Gastroesophageal sphincter (tissue), 4 donors: ENCODE measurements around the gene LRRC4B. TPM values are rescaled to one million over a fixed set of nuclear protein-coding genes. Genes with fewer than 3 reads are reported as not detected.

Source experiments
- ATAC-seq: fragments of 150-250 bp; one replicate; pipeline ENCODE4 v1.9.1; 2016; ENCODE audit warnings: mild to moderate bottlenecking, moderate library complexity
- H3K27ac ChIP-seq, 4 donors: fragments of 200-600 bp; sonication (generic) in 3 of 4; 1 replicate in 3 of 4; 2 replicates in 1 of 4; pipeline ENCODE4 v1.5.1; 2016 to 2019
- H3K27me3 ChIP-seq: fragments of 200-600 bp; sonication (generic); one replicate; pipeline ENCODE4 v1.5.1; 2019
- H3K36me3 ChIP-seq, 2 donors: fragments of 200-600 bp; sonication (generic); one replicate each; pipeline ENCODE4 v1.5.1; 2019; ENCODE audit warnings: control low read depth in 1 of 2
- H3K4me1 ChIP-seq, 3 donors: fragments of 200-600 bp; sonication (generic); 1 replicate in 2 of 3; 2 replicates in 1 of 3; pipeline ENCODE4 v1.5.1; 2016 to 2019; ENCODE audit warnings: control low read depth in 2 of 3
- H3K4me3 ChIP-seq, 2 donors: fragments of 200-600 bp; sonication (generic); one replicate each; pipeline ENCODE4 v1.5.1; 2019; ENCODE audit warnings: mild to moderate bottlenecking in 1 of 2, moderate library complexity in 1 of 2
- H3K9me3 ChIP-seq, 3 donors: fragments of 200-600 bp; sonication (generic); one replicate each; pipeline ENCODE4 v1.5.1; 2017 to 2019; ENCODE audit warnings: control low read depth in 2 of 3
- EP300 ChIP-seq: sonication (generic); formaldehyde crosslinking; IDR thresholded peaks from one replicate; pipeline ENCODE4 v1.6.1; 2017; ENCODE audit warnings: antibody characterized with exemption, mild to moderate bottlenecking
- POLR2A ChIP-seq, 2 donors: fragments of 450-650 bp; IDR thresholded peaks; one replicate each; pipeline ENCODE4 v1.6.1; 2017; ENCODE audit warnings: antibody characterized with exemption in 2 of 2, mild to moderate bottlenecking in 2 of 2, moderate library complexity in 1 of 2
- POLR2AphosphoS5 ChIP-seq: sonication (generic); formaldehyde crosslinking; IDR thresholded peaks from one replicate; pipeline ENCODE4 v1.6.1; 2017; ENCODE audit warnings: antibody characterized with exemption
- WGBS, 2 donors: methylation state at CpG; one replicate each; pipeline ENCODE4 v1.1.5; 2018; ENCODE audit warnings: low coverage in 1 of 2; 5-methylcytosine and 5-hydroxymethylcytosine counted together
- total RNA-seq, 4 donors: library from RNA; depleted of rRNA; stranded (reverse); fragments of >200 nt; gene quantifications; one replicate each; pipeline ENCODE4 v1.1.0, GENCODE V29; 2016
- TF ChIP-seq, protein P1 (sequence below), 4 experiments: fragments of 200-600 bp in 2 of 4; fragments of 450-650 bp in 2 of 4; sonication (generic) in 1 of 4; IDR thresholded peaks; one replicate each; pipeline ENCODE4 v1.5.1; 2017 to 2019; ENCODE audit warnings: antibody characterized with exemption in 4 of 4, mild to moderate bottlenecking in 2 of 4, moderate library complexity in 2 of 4

Gene LRRC4B
- total RNA-seq, 4 donors from 2014 or later, result 5.0 to 9.3 (median 7.6) TPM

DNA sequence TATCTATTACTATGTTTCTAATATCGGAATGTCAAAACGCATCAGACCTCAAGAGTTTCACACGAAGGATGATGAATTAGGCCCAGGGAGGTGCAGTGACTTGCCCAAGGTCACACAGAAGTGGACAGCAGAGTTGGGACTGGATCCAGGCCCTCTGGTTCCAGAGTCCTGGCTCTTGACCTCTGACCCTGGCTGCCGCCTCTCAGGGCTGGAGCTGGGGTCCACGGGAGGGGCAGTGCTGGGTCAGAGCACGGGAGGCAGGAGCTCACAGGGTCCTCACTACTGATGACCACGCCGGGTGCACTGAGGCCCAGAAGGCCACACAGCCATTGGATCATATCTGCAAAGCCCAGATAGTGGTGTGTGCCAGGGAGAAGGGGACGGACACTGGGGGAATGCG is 45.4 kb downstream of the LRRC4B start:
- 93% methylated on average over 6 of the region's 10 CpGs; no CpG with 5 or more reads in 1 of the 2 donors for WGBS, 2 donors
- Histone ChIP-seq H3K4me1 (no peaks in the 10 kb centered on the region), H3K27me3 (peaks cover 5% of the 10 kb centered on the region), H3K36me3 (peaks cover 0 to 11% of the 10 kb centered on the region in 2 donors), H3K27ac (no peak overlapping the region), H3K9me3 (no peaks in the 10 kb centered on the region), H3K4me3 (no peak overlapping the region)
- ATAC-seq, result no peak
- TF ChIP-seq EP300, result no peak
- TF ChIP-seq POLR2AphosphoS5, result no peak
- TF ChIP-seq POLR2A (IDR thresholded peaks at IDR 0.05), result no peak
- TF ChIP-seq, protein P1, sequence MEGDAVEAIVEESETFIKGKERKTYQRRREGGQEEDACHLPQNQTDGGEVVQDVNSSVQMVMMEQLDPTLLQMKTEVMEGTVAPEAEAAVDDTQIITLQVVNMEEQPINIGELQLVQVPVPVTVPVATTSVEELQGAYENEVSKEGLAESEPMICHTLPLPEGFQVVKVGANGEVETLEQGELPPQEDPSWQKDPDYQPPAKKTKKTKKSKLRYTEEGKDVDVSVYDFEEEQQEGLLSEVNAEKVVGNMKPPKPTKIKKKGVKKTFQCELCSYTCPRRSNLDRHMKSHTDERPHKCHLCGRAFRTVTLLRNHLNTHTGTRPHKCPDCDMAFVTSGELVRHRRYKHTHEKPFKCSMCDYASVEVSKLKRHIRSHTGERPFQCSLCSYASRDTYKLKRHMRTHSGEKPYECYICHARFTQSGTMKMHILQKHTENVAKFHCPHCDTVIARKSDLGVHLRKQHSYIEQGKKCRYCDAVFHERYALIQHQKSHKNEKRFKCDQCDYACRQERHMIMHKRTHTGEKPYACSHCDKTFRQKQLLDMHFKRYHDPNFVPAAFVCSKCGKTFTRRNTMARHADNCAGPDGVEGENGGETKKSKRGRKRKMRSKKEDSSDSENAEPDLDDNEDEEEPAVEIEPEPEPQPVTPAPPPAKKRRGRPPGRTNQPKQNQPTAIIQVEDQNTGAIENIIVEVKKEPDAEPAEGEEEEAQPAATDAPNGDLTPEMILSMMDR (IDR thresholded peaks at IDR 0.05), result no peak

DNA sequence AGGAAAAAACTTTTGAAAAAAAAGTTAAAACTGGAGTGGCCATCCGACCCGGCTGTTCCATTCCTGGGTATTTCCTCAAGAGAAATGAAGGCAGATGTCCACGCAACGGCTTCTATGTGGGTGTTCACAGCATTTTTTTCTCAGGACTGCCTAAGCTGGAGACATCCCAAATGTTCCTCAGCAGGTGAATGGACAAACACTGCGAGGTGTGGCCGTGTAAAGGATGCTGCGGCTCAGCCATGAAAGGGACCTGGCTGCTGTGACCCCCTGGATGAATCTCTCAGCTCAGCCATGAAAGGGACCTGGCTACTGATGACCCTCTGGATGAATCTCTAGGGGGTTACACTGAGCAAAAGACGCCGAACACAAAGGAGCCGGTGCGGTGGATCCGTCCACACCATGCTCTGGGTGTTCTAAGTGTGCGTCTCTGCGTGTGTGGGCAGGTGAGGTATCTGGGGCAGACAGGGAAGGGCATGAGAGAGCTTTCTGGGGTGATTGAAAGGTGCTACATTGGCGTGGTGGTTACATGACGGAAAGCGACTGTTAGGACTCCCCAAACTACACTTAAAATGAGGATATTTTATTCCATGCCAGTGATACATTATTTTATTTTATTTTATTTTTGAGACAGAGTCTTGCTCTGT is 47.3 kb downstream of the LRRC4B start:
- no peak overlapping the region for H3K4me3 ChIP-seq
- no peak for ATAC-seq
- H3K9me3 ChIP-seq, result no peaks in the 10 kb centered on the region
- TF ChIP-seq, protein P1 (IDR thresholded peaks at IDR 0.05), result no peak
- TF ChIP-seq EP300, result no peak
- no peak for TF ChIP-seq POLR2AphosphoS5
- no peak for TF ChIP-seq POLR2A (IDR thresholded peaks at IDR 0.05)
- no peak overlapping the region for H3K27ac ChIP-seq
- H3K27me3 ChIP-seq, result peaks cover 15% of the 10 kb centered on the region
- no peaks in the 10 kb centered on the region for H3K4me1 ChIP-seq
- WGBS, 2 donors, result 82 to 87% methylated on average over 9 to 17 of the region's 17 CpGs
- H3K36me3 ChIP-seq, result peaks cover 0 to 18% of the 10 kb centered on the region in 2 donors

DNA sequence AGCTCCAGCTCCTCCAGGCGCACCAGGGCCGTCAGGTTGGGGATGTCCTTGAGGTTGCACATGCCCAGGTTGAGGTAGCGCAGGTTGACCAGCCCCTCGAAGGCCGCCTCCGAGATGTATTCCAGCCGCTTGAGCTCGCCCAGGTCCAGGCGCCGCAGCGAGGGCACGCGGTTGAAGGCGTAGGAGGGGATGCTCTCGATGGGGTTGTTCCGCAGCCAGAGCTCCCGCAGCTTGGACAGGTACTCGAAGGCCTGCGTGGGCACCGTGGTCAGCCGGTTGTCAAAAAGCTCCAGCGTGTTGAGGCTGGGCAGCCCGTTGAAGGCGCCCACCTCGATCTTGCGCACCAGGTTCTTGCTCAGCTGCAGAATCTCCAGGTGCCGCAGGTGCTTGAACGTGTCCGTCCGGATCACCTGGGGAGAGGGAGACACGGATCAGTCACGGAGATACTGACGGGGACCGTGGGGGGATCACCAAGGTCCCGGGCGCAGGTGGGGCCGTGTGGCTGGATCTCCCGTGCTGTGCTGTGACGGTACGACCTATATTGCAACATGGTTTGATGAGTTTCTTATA is 49.1 kb downstream of the LRRC4B start:
- no peaks in the 10 kb centered on the region for H3K9me3 ChIP-seq
- no peak overlapping the region for H3K4me3 ChIP-seq
- 90% methylated on average over 4 of the region's 40 CpGs; no CpG with 5 or more reads in 1 of the 2 donors for WGBS, 2 donors
- peaks cover 30% of the 10 kb centered on the region for H3K27me3 ChIP-seq
- H3K27ac ChIP-seq, result no peak overlapping the region
- H3K36me3 ChIP-seq, result peaks cover 0 to 18% of the 10 kb centered on the region in 2 donors
- TF ChIP-seq POLR2AphosphoS5, result no peak
- TF ChIP-seq, protein P1 (IDR thresholded peaks at IDR 0.05), result no peak
- no peak for TF ChIP-seq POLR2A (IDR thresholded peaks at IDR 0.05)
- no peaks in the 10 kb centered on the region for H3K4me1 ChIP-seq
- no peak for ATAC-seq

DNA sequence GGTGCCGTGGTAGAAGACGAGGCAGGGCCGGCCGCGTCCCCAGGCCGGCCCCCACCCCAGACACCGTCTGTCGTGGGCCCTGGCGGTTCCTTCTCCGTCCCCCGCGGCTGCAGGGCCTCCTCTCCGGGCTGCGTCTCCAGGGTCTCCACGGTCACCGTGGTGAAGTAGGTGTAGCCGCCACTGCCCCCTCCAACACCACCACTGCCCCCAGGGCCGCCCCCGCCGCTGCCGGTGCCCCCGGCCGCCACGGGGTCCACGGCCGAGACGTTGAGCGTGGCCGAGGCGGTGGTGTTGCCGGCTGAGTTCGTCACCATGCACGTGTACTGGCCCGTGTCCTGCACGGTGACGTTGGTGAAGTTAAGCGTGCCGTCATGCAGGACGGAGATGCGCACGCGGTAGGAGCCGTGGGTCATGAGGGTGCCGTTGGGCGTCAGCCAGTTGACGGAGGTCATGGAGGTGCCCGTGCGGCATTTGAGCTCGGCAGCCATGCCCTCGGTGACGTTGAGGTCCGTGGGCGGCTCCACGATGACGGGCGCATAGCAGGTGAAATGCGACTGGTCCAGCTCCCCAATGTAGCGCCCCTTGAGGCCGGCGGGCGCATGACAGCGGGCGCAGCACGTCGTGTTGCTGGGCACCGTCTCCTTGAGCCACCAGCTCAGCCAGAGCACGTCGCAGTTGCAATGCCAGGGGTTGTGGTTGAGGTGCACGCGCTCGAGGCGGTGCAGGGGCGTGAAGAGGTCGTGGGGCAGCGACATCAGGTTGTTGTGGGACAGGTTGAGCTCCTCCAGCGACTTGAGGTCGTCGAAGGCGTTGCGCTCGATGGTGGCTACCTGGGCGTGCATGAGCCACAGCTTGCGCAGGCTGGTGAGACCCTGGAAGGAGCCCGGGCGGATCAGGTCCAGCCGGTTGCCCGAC is 49.9 kb downstream of the LRRC4B start:
- no peaks in the 10 kb centered on the region for H3K9me3 ChIP-seq
- H3K27ac ChIP-seq, result no peak overlapping the region
- no CpG with 5 or more reads among the region's 87 CpGs for WGBS, 2 donors
- peaks cover 30% of the 10 kb centered on the region for H3K27me3 ChIP-seq
- peaks cover 0 to 18% of the 10 kb centered on the region in 2 donors for H3K36me3 ChIP-seq
- no peak for TF ChIP-seq POLR2AphosphoS5
- TF ChIP-seq EP300, result no peak
- TF ChIP-seq POLR2A (IDR thresholded peaks at IDR 0.05), result no peak
- TF ChIP-seq, protein P1 (IDR thresholded peaks at IDR 0.05), result no peak
- ATAC-seq, result no peak
- H3K4me3 ChIP-seq, result no peak overlapping the region
- no peaks in the 10 kb centered on the region for H3K4me1 ChIP-seq
